NCI-H1105 treated with DMSO at 0.1 percent for 48 hours (cell line): Measurements from ENCODE around the gene TGFBR3L.

Experiments used
- DNase-seq: peaks from one replicate; lab custom pipeline; 2025; lab: John Stamatoyannopoulos, UW

Gene TGFBR3L

DNA sequence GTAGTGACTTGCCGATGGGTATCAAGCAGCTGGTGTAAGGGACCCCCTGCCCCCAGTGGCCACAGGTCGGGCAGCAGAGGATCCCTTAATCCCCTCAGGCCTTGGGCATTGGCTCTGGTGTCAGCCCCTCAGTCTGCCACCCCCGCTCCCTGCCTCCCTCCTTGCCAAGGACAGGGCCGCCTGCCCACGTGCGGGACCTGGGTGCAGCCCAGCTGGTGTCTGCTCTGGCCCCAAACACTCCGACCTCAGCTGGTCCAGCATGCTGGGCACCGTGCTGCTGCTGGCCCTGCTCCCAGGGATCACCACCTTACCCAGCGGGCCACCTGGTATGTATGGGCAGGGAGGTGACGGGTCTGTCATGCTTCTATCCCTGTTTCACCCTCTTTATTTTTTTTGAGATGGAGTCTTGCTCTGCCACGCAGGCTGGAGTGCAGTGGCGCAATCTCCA lies at the start of gene TGFBR3L:
Gene TGFBR3L, plus strand, starts transcription at position 233 of the 448 bp plus-strand sequence.
- no peak for DNase-seq

DNA sequence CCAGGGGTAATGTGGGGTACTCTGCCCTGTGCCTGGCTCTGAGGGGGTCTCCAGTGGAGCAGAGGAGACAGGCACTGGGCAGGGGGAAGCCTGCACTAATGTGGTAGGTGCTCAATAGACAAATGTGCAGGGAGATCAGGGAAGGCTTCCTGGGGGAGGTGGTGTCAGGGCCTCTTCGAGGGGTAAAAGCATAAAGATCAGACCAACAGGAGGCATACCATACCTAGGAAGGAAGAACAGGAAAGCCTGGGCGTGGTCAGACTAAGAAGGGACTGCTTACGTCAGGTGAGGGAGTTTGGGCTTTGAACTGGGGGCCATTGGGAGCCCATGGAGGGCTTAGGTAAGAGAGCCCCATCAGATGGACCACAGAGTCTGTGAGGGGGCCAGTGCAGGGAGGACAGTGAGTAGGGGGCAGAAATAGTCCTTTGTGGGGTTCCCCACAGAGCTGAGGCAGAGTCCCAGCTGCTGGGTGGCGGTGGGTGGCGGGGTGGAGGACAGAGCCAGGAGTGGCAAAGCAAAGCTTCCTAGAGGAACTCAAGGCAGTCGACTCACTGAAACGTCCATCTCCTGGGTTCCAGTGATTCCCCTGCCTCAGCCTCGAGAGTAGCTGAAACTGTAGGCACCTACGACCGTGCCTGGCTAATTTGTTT lies 49.2 kb upstream of the TGFBR3L start:
- DNase-seq, result no peak

DNA sequence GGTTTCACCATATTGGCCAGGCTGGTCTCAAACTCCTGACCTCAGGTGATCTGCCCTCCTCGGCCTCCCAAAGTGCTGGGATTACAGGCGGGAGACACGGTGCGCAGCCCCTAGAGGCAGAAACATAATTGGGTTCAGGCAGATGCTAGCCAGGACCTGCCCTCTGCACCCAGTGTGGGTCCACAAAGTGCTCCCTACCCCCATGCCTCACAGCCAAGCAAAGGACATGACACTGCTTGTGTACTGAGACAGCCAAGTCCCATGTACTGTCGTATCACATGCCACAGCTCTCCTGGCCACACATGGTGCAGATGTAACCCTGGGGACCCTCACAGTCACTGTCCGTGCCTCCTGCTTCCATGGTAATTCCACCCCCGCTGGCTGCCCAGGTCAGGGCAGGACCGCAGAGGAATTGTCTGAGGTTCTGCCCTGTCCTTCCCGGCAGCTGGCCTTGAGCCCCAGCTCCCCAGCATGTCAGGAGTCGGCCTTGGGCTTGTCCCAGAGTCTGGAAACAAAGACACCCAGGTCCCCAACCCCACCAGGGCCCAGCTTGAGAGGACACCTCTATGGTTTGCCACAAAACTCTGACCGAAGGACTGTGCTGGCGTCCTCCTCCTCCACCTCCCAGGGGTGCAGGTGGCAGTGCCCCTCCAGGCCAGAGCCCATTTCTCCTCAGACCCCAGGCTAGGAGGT lies 48.1 kb upstream of the TGFBR3L start:
- no peak for DNase-seq

DNA sequence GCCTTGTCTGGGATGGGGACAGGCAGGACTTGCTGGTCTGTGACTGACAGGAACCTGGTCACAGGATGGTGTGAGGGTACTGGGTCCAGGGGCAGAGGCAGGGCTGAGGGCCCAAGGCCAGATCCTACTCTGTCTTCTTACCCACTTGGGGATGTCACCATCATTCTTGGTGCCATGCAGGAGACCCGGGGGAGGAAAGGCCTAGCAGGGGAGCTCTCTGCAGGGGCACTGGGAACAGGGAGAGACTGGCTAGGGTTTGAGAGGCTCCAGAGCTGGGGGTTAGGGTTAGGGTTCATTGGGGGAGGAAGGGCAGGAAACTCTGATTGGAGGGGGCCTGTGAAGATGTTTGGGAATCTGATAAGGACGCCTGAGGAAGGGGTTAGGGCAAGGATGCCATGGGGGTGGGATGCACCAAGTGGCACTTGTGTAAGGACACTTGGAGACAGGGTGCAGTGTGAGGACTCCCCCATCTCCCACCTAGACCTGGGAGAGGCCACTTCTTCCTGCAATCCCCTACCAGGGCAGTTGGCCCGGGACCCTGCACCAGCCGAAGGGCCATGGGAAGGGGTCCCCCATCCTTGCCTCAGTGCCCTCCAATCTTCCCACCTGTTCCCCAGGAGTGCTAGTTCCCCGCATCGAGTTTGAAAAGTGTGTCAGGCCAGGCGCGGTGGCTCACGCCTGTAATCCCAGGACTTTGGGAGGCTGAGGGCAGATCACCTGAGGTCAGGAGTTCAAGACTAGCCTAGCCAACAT lies 47.4 kb upstream of the TGFBR3L start:
- DNase-seq, result no peak

DNA sequence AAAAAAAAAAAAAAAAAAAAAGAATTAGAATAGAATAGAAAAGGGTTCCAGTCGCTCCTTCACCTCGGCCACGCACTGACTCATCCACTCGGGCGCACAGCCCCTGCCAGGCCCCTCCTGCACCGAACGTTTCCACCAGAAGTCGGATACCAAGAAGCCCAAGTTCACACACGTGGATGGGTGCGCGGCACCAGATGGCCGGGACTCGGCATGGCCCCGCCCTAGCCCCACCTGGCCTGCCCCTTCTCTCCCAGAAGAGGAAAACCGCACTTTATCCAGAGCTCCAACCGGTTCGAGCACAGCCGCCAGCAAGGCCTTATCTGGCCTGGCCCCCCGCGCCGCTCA lies 46.3 kb upstream of the TGFBR3L start:
- DNase-seq, result no peak

DNA sequence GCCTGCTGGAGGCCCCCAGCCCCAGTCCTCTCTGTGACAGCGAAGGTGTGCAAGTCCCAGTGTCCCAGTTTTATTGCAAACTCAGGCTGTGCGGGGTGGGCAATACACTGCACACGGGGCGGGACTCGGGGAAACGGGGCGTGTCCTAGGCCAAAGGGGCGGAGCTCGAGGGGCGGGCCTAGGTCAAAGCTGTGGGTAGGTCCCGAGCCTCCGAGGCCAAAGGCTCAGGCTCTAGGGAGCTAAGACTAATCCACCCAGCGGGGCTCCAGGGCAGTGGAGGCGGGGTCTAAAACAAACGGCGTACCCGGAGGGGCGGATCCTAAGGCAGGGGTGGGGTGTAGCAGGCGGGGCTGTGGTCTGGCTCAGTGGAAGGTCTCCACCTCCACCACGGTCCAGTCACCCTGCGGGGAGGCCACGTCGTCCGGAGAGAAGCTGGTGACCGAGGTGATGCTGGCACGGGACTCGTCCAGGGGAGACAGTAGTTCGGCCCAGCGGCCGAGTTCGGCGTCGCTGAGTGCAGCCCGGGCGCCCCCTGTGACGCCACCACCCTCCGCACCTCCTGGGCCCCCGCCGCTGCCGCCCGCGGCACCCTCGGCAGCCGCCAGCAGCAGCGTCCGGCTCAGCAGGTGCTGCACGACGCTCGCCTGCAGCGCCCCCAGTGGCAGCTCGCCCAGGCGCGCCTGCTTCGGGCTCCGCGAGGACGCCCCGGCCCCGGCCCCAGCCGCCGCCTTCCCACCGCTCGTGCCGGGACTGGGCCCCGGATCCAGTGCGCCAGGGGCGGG lies 45.8 kb upstream of the TGFBR3L start:
- DNase-seq, result peak; percentile 45

DNA sequence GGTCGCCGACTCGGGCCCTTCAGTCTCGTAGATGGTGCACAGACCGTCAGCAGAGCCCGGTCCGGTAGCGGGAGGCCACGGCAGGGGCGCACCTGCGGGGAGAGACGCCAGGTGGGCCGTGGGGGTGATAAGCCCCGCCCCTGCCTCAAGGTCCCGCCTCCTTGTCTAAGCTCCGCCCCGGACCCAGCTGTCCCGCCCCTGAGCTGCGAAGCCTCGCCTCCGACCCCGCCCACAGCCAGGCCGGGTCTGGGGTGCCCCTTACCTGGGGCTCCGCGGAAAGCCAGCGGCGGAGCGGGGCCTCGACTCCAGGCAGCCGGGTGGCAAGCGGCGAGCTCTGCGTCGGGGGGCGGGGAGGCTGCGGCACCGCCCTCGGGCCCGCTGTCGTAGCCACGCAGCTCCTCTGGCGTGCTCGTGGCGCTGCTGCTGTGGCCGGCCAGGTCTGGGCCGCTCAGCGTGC lies 45.1 kb upstream of the TGFBR3L start:
- DNase-seq, result peak; percentile 45

DNA sequence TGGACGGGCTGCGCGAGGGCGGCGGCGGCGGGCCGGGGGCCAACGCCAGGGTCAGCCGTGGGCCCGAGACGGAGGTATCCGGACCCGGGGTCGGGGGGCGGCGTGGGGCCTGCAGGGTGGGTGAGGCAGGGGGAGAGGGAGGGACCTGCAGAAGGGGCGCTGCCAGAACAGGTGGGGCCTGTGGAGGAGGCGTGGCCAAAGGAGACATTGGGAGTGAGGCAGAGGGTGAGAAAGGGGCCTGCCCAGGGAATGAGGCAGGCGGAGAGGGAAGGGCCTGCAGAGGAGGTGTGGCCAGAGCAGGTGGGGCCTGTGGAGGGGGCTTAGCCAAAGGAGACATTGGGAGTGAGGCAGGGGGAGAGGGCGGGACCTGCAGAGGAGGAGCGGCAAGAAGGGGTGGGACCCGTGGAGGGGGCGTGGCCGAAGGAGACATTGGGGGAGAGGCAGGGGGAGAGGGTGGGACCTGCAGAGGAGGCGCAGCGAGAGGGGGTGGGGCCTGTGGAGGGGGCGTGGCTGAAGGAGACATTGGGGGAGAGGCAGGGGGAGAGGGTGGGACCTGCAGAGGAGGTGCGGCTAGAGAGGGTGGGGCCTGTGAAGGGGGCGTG lies 44.6 kb upstream of the TGFBR3L start:
- peak; percentile 74 for DNase-seq

DNA sequence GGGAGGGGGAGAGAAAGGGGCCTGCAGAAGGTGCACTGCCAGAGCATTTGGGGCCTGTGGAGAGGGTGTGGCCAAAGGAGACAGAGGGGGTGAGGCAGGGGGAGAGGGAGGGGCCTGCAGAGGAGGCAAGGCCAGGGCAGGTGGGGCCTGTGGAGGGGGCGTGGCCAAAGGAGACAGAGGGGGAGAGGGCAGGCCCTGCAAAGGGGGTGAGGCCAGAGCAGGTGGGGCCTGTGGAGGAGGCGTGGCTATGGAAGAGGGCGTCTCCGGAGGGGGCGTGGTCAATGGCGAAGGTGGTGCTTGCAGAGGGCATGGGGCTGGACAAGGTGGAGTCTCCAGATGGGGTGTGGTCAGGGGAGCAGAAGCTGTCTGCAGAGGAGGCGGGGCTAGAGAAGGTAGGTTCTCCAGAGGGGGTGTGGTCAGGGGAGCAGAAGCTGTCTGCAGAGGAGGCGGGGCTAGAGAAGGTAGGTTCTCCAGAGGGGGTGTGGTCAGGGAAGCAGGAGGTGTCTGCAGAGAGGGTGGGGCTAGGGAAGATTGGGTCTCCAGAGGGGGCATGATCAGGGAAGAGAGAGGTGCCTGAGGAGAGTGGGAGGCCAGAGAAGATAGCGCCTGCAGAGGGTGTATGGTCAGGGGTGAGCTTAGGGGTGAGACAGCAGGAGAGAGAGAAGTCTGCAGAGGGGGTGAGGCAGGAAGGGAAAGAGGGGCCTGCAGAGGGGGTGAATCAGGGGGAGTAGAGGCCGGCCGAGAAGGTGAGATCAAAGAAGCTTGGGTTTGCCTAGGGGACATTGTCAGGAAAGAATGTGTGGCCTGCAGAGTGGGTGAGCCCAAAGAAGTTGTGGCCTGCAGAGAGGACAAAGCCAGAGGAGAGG lies 43.8 kb upstream of the TGFBR3L start:
- DNase-seq, result no peak

DNA sequence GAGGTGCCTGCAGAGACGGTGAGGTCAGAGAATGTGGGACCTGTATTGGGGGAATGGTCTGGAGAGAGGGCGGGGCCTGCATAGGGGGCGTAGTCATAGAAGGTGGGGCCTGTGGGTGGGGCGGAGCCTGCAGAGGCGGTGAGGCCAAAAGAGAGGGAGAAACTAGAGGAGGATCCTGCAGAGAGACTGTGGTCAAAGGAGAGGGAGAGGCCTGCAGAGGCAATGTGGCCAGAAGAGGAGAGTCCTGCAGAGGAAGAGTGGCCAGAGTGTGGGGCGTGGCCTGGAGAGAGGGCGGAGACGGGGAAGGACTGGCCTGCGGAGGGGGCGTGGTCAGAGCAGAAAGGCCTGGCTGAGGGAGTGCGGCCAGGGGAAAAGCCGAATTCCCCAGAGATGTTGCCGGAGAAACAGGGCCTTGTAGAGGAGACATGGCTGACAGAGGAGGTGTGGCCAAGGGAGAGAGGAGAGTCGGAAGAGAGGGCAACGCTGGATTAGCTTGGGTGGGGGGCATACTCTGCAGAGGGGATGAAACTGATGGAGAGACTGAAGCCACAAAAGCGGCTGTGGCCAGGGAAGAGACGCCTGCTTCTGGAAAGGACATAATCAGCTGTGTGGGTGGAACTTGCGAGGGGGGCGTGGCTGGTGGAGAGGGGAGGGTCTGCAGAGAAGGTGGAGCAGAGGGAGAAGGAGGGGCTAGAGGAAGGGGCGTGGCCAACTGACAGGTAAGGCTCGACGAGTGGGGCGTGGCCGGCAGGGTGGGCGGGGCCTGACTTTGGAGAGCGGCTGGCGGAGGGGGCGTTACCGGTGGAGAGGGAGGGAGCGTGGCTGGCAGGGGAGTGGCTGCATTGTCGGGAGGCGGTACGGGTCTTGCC lies 43.0 kb upstream of the TGFBR3L start:
- DNase-seq, result peak; percentile 39

DNA sequence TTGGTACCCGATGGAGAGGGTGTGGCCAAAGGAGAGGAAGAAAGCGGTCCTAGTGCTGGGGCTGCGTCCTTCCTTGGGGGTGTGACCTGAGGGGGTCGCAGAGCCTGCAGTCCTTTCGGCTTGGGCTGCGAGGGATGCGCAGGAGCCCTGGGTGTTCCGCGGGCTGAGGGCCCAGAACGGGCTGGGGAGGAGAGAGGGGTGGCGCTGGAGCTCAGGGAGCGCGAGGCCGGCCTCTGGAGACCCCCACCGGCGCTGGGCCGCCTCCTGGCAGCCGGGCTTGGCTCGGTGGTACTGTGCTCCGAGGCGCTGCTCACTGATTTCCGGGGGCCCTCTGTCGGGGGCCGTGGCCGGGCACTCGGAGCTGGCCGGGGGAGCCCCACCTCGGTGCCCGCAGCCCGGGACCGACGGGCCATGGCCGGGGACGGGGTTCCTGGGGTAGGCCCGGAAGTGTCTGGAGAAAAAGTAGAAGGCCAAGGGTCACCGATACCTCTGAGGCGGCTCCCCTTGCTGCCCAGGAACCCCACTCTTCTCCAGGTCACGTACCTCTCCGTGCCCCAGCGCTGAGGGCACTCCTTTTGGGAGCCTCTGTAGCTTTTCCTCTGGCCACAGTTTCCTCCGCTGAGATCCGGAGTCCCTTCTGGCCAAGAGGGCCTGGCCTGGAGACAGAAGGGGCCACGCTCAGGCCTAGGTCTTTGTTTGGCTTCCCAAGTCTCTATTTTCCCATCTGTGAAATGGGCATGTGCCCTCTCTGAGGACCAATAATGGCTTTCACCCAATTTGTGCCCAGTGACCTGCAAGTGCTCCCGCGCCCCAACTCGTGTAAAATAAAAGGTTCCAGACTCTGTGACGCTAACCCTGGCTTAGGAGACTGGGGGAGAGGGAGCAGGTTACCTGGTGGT lies 42.1 kb upstream of the TGFBR3L start:
- no peak for DNase-seq

DNA sequence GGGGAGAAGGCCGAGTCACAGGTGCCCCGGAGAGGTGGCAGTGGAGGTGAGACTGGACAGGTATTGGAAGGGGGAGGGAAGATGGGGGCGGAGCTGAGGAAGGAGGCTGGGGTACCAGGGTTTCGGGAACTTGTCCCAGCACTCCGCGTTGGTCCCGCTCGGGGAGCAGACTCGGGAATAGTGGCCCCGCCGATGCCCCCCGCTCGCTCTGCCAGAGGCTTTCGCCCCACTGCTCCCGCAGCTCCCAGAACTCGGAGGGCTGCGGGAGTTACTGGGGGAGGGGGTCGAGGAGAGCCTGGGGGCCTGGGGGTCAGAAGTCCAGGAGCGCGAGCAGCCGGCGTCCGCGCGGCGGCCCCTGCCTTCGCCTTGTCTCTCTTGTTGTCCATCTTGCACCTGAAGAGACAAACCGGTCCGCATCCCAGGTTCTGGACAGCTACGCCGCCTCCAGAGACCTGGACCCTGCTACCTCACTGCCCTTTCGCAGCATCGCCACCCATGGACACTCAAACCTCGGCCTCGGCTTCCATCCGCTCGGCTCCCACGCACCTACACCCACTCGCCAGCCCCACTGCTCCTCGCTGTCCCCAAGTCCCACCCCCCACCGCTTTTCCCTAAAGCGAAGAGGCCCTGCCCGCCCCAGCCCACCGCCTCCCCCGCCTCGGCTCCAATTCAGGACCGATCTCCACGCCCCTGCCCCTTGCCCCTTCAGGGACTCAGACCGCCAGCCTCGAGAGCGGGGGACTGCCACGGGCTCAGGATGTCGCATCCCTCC lies 41.1 kb upstream of the TGFBR3L start:
- peak; percentile 57 for DNase-seq

DNA sequence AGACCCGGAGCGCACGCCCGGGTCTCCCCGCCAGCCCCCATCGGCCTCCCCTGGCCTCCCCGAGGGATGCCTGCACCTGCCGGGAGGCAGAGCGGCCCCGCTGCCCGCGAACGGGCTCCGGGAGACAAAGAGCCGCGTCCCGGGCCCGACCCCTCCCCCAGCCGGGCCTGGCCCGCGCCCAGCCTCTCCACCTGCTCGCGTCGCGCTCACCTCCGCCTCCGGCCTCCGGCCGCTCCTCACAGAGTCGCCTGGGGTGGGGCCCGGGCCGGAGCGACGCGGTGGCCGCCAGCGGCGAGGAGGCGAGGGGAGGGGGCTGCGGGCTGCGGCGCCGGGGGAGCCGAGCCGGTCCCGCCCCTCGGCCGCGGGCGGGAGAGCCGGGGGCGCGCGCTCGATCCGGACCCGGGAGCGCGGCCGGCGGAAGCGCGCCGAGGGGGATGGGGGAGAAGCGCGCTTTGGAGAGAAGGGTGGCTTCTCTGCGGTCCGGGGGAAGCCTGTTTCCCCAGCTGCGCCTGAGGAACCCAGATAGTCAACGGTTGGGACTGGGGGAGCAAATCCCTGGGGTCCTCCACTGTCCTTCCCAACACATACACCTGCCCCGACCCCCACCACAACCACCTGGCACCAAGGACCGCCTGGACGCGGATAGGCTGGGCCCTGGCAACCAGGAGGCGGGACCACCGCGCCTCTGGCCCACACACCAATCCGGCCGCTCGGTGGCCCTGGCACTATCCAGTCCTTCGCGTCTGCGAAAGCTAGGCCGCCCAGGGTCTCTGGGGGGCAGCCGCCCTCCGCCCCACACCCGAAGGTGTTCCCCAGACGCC lies 40.3 kb upstream of the TGFBR3L start, which contains the start of gene PRR36:
Gene PRR36, minus strand, starts transcription at position 315 of the 821 bp plus-strand sequence. CDS start 701 bp downstream, outside the sequence.
- peak; percentile 91 for DNase-seq

DNA sequence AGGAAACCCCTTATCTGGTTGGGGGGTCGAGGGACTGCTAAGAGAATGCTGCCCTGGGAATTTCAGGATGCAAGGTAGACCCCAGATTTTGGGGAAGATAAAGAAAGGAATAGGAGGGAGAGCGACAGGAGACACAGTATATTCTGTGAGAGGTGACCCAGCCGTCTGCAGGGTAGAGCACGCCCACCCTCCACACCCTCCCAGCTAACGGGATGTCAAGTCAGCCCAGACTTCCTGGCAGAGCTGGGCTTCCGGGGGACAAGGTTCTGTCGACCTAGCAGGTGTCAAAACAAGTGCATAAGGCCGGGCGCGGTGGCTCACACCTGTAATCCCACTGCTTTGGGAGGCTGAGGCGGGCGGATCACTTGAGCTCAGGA lies 39.7 kb upstream of the TGFBR3L start:
- no peak for DNase-seq

DNA sequence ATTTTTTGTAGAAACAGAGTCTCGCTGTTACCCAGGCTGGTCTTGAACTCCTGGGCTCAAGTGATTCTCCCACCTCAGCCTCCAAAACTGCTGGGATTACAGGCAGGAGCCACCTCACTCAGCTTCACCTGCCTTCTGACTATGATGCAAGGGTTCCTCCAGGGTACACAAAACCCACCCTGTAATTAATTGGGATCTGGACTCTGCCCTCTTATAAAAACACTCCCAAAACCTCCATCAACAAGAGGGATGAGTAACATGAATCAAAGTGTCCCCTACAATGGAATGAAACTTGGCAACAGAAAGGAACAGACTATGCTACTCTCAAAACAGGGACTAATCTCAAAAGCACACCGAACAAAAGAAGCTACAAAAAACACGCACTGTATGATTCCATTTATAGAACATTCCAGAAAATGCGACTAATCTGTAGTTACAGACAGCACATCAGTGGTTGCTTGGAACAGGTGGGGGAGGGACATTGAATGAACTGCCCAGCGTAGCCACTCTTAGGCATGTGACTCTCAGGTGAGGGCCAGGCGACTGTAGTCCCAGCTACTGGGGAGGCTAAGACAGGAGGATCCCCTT lies 37.3 kb upstream of the TGFBR3L start:
- no peak for DNase-seq

DNA sequence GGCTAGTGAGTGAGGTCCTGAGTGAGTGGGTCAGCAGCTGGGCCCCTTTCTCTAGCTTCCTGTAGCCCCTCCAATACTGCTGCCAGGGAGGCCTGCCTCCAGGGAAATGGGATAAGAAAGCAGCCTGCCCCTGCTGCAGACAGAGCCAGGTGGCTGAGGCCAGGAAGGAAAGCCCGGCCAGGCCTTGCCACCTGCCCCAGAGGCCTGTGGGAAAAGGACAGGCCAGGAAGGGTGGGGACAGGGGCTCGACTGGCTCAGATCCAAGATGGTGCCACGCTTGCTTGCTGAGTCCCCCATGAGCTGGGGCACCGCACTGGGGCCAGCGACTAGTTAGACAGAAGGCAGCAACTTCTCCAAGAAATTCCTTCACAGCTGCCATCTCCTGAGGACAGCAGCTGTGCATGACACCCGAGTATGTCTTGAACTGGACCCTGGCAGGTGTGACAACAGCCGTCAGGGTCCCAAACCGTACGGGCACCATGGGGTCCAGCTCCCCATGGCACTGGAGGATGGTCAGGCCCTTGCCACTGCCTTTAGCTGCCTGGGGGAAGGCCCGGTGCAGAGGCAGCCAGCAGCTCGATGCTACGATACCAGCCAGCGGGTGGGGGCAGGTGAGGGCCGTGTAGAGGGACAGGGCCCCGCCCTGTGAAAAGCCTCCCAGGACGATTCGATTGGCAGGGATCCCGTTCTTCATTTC lies 35.4 kb upstream of the TGFBR3L start:
- DNase-seq, result no peak
